GM19397 (cell line): ENCODE data around the gene S1PR4.
"Not testable (repeated sequence)": the region's sequence is repeated elsewhere in the genome, so short reads cannot be mapped to it uniquely, and the experiment has no call there.

Source experiments
- ATAC-seq: cut with Tn5 transposase; IDR thresholded peaks from one replicate; pipeline ENCODE4 v1.9.1; 2021; ENCODE audit warnings: mild to moderate bottlenecking, moderate library complexity; ENCODE audit not compliant: unreplicated experiment

S1PR4 gene

GRCh38 chr19:3151563-3152418, 26.8 kb upstream of the S1PR4 start:
- no peak for ATAC-seq

- ATAC-seq, result no peak
Measured at GRCh38 chr19:3152419-3152780, 26.2 kb upstream of the S1PR4 start.

- no peak for ATAC-seq
Measured at GRCh38 chr19:3153286-3154230, 25.0 kb upstream of the S1PR4 start.

- not testable (repeated sequence) for ATAC-seq
Measured at GRCh38 chr19:3154447-3154846, 24.1 kb upstream of the S1PR4 start.

DNA sequence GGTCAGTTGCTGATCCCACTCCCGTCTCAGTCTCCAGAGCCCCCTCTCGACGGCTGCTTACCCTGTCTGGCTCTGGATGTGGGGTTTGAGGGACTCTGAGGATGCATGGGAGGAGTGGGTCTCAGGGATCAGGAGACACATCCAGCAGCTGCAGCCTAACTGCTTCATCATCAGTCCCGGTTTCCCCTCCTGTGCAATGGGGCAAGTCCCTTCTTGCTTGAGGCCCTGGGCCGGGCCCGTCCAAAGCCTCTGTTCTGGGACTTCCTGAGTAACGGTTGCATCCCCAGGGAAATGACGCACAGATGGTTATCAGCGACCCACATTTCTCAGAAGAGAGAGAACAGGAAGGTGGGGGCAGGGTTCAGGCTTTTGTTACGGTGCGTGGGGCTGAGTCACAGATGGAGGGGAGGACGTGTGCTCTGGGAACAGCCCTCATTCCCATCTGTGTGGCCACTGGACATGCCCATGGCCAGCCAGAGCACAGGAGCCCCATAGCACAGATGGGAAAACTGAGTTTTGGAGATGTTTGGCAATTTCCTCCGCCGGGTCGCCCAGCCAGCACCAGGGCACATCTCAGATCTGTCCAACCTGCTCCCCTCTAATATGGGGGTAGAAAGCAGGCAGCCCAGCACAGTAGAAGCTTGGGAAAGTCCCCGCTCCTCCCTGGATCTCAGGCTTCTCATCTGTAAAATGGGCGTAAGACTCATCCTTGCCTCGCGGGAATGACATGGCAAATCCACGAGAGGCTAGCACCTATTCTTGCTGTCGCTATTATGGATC, 23.4 kb upstream of the S1PR4 start:
- peak; percentile 65 for ATAC-seq

- ATAC-seq, result no peak
Measured at GRCh38 chr19:3157096-3157845, 21.3 kb upstream of the S1PR4 start.

GRCh38 chr19:3159565-3159964, 19.0 kb upstream of the S1PR4 start:
- ATAC-seq, result no peak

DNA sequence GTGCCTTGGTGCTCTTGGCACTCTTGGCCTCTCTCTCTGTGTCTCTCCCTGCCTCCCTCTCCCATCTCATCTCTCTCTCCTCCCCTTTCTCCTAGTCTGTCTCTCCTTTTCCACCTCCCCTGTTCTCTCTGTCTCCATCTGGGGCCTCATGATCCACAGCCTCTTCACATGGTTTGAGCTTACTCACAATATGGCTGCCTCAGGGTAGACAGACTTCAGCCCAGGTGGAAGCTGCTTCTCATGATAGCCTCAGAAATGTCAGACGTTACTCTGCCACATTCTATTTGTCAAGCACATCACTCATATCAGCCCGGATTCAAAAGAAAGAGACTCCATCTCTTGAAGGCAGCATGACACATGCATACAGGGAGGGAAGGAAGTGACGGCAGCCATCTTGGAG, 18.4 kb upstream of the S1PR4 start:
- no peak for ATAC-seq

GRCh38 chr19:3161453-3161852, 17.1 kb upstream of the S1PR4 start:
- ATAC-seq, result no peak

DNA sequence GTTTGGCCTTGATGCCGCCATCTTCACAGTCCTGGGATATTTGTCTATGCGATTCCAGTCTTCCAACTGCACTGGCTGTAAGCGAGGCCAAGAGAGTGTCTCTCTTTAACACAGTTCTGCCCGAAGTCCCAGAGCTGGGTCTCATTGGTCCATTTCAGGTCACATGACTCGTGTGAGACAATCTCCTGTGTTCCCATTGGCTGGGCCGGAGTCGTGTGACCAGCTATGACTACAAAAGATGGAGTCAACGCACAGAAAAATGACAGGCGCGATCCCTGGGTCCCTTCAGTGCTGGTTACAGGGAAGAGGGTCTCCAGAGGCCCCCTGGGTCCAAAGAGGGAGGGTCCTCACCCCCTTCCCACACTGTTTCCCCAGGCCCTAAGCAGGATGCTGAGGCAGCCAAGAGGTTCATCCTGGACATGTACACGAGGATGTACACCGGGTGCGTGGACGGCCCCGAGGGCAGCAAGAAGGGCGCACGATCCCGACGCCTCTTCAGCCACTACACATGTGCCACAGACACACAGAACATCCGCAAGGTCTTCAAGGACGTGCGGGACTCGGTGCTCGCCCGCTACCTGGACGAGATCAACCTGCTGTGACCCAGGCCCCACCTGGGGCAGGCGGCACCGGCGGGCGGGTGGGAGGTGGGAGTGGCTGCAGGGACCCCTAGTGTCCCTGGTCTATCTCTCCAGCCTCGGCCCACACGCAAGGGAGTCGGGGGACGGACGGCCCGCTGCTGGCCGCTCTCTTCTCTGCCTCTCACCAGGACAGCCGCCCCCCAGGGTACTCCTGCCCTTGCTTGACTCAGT, 15.9 kb upstream of the S1PR4 start:
- no peak for ATAC-seq

GRCh38 chr19:3163230-3163886, 15.2 kb upstream of the S1PR4 start:
- ATAC-seq, result no peak

GRCh38 chr19:3163943-3164342, 14.6 kb upstream of the S1PR4 start:
- ATAC-seq, result no peak

DNA sequence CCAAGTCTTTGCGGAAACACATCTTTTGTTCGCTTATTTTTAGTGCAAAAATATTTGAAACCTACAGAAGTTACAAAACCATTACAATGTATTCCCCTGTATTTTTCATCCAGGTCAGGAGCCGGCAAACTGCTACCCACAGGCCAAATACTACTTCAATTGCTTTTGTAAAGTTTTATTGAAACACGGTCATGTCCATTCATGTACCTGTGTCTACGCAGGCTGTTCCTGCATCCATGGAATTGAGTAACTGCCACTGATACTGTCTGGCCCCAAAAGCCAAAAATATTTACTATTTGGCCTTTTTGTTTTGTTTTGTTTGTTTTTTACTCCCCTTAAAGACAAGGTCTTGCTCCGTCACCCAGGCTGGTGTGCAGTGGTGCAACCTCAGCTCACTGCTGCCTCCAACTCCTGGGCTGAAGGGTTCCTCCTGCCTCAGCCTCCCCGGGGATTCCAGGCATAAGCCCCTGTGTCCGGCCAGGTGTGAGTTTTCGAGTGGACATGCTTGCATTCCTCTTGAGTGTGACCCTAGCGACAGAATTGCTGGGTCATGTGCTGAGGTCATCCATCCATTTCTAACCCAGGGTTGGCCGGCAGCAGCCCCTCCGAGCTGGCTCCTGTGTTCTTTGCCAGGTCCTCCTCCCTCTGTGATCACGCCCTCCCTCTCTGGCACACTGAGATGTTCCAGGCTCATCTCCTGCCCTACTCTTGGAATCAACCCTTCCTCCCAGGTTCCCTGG, 10.9 kb upstream of the S1PR4 start:
- ATAC-seq, result no peak

DNA sequence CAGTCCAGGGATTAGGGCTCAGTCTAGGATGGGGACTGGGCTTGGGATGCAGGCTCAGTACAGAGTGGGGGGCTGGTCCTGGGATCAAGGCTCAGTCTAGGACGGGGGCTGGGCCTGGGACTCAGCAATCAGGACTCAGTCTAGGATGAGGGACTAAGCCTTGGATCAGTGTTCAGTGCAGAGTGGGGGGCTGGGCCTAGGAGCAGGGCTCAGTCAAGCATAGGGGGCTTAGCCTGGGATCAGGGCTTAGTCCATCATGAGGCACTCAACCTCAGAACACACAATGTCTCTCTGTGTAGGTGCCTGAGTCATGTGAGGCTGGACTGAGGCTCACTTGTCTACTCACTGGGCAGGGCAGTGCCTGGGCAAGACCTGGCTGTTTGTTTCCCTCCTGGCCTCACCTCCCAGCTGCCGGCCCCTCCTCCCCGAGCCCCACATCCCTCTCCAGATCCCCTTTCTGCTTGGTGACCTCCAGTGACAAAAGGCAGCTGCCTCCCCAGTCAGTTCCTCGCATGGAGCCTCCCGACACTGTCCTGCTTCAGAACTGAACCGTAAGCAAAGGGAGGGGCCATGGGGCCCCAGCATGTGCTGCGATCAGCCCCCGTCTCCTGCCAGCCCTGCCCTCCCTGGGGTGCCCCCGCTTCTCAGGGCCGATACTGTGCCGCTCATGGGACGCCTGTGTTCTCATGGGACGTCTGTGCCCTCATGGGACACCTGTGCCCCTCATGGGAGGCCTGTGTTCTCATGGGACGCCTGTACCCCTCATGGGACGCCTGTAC, 6.5 kb upstream of the S1PR4 start:
- no peak for ATAC-seq

DNA sequence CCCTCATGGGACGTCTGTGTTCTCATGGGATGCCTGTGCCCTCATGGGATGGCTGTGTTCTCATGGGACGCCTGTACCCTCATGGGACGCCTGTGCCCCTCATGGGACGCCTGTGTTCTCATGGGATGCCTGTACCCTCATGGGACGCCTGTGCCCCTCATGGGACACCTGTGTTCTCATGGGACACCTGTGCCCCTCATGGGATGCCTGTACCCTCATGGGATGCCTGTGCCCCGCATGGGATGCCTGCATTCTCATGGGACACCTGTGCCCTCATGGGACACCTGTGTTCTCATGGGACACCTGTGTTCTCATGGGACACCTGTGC, 5.9 kb upstream of the S1PR4 start:
- not testable (repeated sequence) for ATAC-seq

- no peak for ATAC-seq
Measured at GRCh38 chr19:3175781-3176714, 2.5 kb upstream of the S1PR4 start.
